Suppressor macrophage (primary cell): ENCODE results near the gene TBL1X.

Experiments used
- DNase-seq, 4 experiments: peaks; one replicate each; pipeline ENCODE4 v3.0.0-alpha.2; 2020 to 2022

The TBL1X gene

GRCh38 chrX:9591496-9591895, 126.6 kb downstream of the TBL1X start:
- DNase-seq, result no peak

DNA sequence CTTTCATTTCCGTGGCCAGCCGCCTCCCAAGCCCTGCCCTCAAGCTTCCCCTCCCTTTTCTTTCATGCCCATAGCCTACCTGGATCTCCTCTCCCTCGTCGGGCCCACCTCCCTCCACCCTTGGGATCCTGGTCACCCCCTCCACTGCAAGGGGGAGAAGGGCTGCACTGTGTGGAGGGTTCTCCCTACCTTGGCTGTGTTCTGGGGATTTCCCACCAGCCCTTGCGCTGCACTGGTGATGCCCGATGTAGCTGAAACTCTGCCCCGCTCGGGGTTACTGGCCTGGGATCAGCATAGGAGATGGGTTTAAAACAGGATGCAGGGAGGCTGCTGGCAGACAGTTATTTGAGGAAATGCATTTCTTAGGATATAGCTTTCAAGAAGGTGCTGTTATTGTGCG, 128.9 kb downstream of the TBL1X start:
- DNase-seq, result no peak

GRCh38 chrX:9595174-9595573, 130.3 kb downstream of the TBL1X start:
- no peak for DNase-seq

GRCh38 chrX:9596837-9597236, 132.0 kb downstream of the TBL1X start:
- DNase-seq, result no peak

- DNase-seq, result no peak
Observed at GRCh38 chrX:9597361-9598035, 132.6 kb downstream of the TBL1X start.

DNA sequence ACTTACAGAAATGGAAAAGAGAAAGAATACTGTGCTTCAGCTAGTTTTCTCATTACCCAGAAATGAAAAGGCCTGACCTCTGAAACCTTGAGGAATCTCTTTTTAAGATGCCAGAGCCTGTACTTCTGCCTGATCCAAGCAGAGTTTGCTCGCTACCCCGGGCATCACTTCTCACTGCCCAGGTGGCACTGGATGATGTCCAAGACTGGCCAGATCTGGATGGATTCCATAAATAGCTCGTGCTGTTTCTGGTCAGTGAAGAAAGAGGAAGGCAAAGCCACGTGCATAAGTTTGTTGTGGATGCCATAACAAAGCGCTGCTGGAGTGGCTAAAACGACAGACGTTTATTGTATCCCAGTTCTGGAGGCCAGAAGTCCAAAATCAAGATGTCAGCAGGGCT, 133.5 kb downstream of the TBL1X start:
- DNase-seq, result no peak

GRCh38 chrX:9604111-9604907, 139.5 kb downstream of the TBL1X start:
- DNase-seq, result no peak

GRCh38 chrX:9604908-9605306, 140.0 kb downstream of the TBL1X start:
- no peak for DNase-seq

- DNase-seq, result no peak
Observed at GRCh38 chrX:9605484-9605883, 140.6 kb downstream of the TBL1X start.

GRCh38 chrX:9606971-9607370, 142.1 kb downstream of the TBL1X start:
- no peak for DNase-seq

DNA sequence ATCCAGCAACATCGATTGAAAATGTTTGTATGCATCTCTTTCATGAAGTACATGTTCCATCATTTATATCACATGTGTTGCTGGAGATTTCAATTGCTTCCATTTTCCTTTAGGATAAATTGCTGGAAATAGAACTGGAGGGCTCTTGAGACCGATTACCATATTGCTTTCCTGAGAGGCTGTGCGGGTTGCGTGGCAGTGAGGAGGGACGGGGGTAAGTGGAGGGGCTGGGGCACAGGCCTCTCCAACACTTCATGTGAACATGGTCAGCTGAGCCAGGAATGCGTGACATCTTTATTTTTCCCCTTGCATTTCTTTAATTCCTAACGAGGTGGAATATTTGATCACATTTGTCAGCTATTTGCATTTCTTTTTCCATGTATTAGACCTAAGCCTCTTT, 144.6 kb downstream of the TBL1X start:
- no peak for DNase-seq

DNA sequence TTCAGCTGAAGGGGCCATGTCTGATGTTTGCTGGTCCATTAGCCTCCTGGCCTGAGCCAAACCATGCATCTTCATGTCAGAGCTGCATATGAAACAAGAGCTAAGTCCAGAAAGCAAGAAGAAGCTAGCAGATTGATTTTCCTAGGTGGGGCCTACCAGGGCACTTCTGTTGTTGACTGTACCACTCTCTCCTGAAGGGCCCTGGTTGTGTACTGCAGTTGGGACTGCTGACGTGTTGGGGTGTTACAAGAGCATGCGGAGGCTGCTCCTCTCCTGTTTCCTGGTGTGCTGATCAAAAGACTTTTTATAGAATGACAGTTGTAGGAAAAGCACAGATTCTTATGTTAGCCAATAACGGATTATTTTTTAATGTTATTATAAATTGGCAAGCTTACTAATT, 145.1 kb downstream of the TBL1X start:
- no peak for DNase-seq

DNA sequence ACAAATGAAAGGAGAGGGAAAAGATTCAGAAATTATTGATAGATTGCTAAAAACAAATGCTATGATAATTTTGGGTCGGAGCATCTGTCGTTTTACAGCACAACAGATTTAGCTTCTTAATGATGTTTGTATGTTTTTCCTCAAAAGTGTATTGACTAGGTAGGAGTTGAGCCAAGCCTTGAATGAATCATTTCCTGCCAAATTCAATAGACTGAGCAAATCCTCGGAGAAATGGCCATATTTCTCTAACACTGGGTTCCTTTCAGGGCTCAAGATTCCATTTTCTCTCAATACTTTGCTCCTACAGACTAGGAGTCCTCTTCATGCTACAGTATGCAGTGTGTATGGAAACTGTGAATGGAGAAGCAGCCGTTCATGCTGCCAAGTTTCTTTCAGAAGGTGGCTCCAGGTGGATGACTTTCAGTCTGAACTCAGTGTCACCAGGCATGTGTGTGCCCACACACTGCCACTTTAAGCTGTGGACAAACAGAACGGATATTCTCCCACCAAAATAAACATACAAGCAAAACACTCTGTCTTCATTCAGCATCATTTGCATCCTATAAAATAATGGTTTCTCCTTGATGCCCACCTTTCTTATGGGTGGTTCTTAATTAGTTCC, 146.0 kb downstream of the TBL1X start:
- no peak for DNase-seq

DNA sequence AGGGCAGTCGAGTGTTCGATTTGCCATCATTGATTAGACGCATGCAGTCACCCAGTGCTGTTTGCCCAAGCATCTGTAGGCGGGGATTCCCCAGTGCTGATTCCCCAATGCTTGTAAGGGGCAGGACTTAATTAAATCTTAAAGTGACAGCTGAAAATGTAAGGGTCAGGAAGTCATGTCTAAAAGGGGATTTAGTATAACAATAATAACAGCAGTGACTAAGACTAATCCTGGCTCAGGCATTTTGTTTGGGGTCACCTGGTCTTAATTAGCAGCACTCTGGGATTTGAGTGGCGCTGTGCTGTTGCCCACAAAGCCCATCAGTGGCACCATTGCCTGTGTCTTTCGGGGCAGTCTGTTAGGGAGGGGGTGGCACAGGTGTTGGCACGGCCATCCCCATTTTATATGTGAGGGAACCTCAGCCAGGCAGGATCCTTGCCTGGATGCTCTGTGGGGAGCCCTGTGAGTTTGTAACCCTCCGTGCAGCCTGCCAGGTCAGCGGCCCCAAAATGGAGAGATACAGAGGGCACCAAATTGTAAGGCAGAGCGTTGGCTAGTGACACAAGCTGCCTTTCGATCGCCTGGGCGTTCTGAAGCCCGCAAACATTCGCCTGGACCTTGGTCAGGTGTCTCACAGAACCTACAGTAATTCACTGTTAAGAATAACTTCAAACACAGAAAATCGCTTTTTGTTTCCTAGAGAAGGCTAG, 146.7 kb downstream of the TBL1X start:
- DNase-seq, result no peak

DNA sequence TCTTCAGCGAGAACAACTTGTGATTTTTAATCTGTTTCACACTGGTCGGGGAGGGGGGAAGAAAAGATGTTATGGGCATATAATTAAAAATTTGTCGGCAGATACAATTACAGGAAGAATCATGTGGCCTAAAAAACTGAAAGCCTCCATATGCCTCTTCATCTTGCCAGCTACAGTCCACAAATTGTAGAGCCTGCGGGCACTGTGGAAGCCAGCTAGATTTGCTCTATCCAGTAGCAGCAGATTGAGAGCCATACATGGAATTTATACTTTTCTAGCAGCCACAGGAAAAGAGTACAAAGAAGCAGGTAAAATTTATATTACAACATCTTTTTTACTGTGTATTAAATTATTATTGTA, 147.3 kb downstream of the TBL1X start:
- no peak for DNase-seq

GRCh38 chrX:9614016-9614415, 149.2 kb downstream of the TBL1X start:
- no peak for DNase-seq

DNA sequence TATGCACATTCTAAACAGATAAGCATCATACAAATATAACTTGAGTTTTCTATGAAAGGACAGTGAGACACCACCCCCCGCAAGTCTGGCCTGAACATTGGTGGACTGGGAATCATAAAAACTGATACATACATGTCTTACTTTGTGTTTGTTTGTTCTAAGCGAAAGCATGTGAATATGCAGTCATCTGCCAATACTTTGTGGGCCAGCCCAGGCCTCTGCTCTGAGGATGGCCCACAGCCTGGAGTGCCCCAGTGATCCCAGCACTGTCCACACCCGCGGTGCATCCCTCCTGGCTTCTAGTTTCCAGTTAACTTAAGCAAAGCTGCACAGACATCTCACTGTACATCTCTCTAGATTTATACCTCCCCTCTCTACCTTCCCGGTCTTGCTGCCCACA, 154.3 kb downstream of the TBL1X start:
- DNase-seq, result no peak

- no peak for DNase-seq
Observed at GRCh38 chrX:9619581-9619980, 154.7 kb downstream of the TBL1X start.

GRCh38 chrX:9622128-9622527, 157.3 kb downstream of the TBL1X start:
- DNase-seq, result no peak

- DNase-seq, result no peak
Observed at GRCh38 chrX:9626379-9626778, 161.5 kb downstream of the TBL1X start.

DNA sequence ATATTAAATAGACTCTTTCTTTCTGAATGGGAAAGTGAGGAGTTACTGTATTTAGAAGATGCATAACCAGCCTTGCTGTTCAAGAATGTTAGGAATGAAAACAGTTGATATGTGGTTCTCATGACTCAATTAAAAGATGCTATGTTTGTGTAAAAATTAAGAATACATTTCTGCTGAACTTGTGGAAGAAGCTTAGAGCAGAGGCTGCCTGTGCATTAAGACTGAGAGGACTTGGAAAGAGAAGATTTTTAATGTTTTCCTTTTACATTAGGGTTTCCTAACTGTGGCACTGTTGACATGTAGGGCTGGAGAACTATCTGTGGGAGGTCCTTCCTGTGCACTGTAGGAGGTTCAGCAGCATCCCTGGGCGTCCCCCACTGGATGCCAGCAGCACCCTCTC, 163.1 kb downstream of the TBL1X start:
- no peak for DNase-seq

- DNase-seq, result no peak
Observed at GRCh38 chrX:9628779-9629493, 164.1 kb downstream of the TBL1X start.

GRCh38 chrX:9634551-9634950, 169.7 kb downstream of the TBL1X start:
- no peak for DNase-seq
